ENCODE measurements around the gene TGFBR1. TPM values are rescaled to one million over a fixed set of nuclear protein-coding genes. Genes with fewer than 3 reads are reported as not detected.
A peak's percentile ranks its signal among the peaks of the same experiment; 100 is the strongest.

Gene TGFBR1
- total RNA-seq, 2 experiments from 2014 or later = 12.9 to 14.6 TPM

DNA sequence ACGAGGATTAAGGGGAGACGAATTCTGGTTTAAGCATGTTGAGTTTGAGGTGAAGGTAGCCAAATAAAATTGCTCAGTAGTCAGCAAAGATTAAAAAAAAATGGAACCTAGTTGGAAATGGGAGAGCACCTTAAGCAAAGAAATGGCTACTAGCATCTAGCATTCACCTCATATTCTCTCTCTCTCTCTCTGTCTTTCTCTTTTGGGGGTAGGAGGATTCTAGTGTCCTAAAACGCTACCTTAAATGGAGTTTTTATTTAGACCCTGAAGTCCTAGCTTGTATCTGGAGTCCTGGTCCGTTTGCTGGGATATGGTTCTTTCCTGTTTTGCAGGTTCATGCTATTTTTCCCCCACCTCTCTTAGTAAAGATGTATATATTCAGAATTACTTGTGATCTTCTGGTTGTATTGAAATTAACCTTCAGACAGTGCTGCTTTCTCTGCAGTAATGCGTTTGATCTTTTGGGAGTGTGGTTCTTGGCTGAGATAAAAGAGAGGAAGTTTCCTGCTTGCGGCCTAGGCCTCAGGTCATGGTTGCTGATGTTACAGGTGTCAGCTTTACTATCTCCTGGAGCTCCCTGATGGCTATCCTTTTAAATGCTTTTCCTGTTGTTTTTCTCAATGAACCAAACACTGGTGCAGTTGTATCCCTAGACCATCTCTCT, 8.0 kb downstream of the TGFBR1 start:
- Mint-ChIP-seq H3K27me3 (no peaks in the 10 kb centered on the region), H3K27ac (peak overlapping the region; percentile 71), H3K36me3 (ENCODE audit: low read depth) (peaks cover 3% of the 10 kb centered on the region), H3K9me3 (no peaks in the 10 kb centered on the region), H3K4me3 (peak overlapping the region; percentile 71), H3K4me1 (ENCODE audit: low read depth) (peaks cover 84% of the 10 kb centered on the region)
- intact Hi-C loops (cut with DNase I, micrococcal nuclease) = loop anchor here in 1 of 2 experiments (1.0 to 2.0 kb wide), 2 partner anchors 22 to 54 kb away; no protein-coding TSS in a partner anchor
- H3K36me3 ChIP-seq (ENCODE audit: insufficient read depth, low read length) = no peaks in the 10 kb centered on the region
- H3K4me1 ChIP-seq (ENCODE audit: insufficient read depth, low read length) = peaks cover 50% of the 10 kb centered on the region
- H3K4me3 ChIP-seq (ENCODE audit: low read length) = peak overlapping the region; percentile 1
- H3K27ac ChIP-seq (ENCODE audit: low read depth in 1 of 2, low read length in 2 of 2) = no peak overlapping the region
- ATAC-seq (ENCODE audit: poor library complexity) (peak; percentile 95), DNase-seq (peak in 13 of 14 experiments; percentile 18 to 88 (median 39))
- TF ChIP-seq CTCF (IDR thresholded peaks at IDR 0.05) = no peak
- ChIA-PET POLR2A (interaction anchor here (0.5 to 3.4 kb wide), 16 partner anchors 9 to 85 kb away, joined by 3 to 41 read pairs (median 6); partner anchors contain the start of gene TGFBR1), CTCF (interaction anchor here (1.0 to 1.1 kb wide), 2 partner anchors 9 to 16 kb away, joined by 3 read pairs; no protein-coding TSS in a partner anchor)
- no peaks in the 10 kb centered on the region for H3K9me3 ChIP-seq (ENCODE audit: control insufficient read depth in 1 of 2, insufficient read depth in 1 of 2, low read length in 2 of 2)
- no peaks in the 10 kb centered on the region for H3K27me3 ChIP-seq (ENCODE audit: control insufficient read depth in 1 of 2, insufficient read depth in 2 of 2, low read length in 2 of 2)

- H3K4me3 ChIP-seq (ENCODE audit: low read length) = no peak overlapping the region
- no peak for TF ChIP-seq CTCF (IDR thresholded peaks at IDR 0.05)
- H3K4me1 ChIP-seq (ENCODE audit: insufficient read depth, low read length) = peaks cover 46% of the 10 kb centered on the region
- Mint-ChIP-seq H3K4me1 (ENCODE audit: low read depth) (peaks cover 79% of the 10 kb centered on the region), H3K27me3 (no peaks in the 10 kb centered on the region), H3K27ac (peak overlapping the region; percentile 71), H3K4me3 (peak overlapping the region; percentile 71), H3K9me3 (no peaks in the 10 kb centered on the region), H3K36me3 (ENCODE audit: low read depth) (peaks cover 3% of the 10 kb centered on the region)
- no peak overlapping the region for H3K27ac ChIP-seq (ENCODE audit: low read depth in 1 of 2, low read length in 2 of 2)
- H3K36me3 ChIP-seq (ENCODE audit: insufficient read depth, low read length) = no peaks in the 10 kb centered on the region
- H3K9me3 ChIP-seq (ENCODE audit: control insufficient read depth in 1 of 2, insufficient read depth in 1 of 2, low read length in 2 of 2) = no peaks in the 10 kb centered on the region
- CTCF ChIA-PET = interaction anchor here (0.5 to 1.2 kb wide), 6 partner anchors 10 to 113 kb away, joined by 3 to 4 read pairs (median 3); no protein-coding TSS in a partner anchor
- intact Hi-C loops (cut with DNase I, micrococcal nuclease) = loop anchor here in 1 of 2 experiments (1.0 to 2.0 kb wide), 2 partner anchors 22 to 55 kb away; no protein-coding TSS in a partner anchor
- DNase-seq = no peak
- H3K27me3 ChIP-seq (ENCODE audit: control insufficient read depth in 1 of 2, insufficient read depth in 2 of 2, low read length in 2 of 2) = no peaks in the 10 kb centered on the region
- POLR2A ChIA-PET = interaction anchor here (0.6 to 3.4 kb wide), 16 partner anchors 9 to 86 kb away, joined by 3 to 41 read pairs (median 6); partner anchors contain the start of gene TGFBR1
- peak; percentile 3 for ATAC-seq (ENCODE audit: poor library complexity)
Observed at GRCh38 chr9:99113414-99114048, 8.6 kb downstream of the TGFBR1 start.

- peaks cover 46% of the 10 kb centered on the region for H3K4me1 ChIP-seq (ENCODE audit: insufficient read depth, low read length)
- H3K4me3 Mint-ChIP-seq = peak overlapping the region; percentile 39
- DNase-seq (no peak), ATAC-seq (ENCODE audit: poor library complexity) (no peak)
- no peak for TF ChIP-seq CTCF (IDR thresholded peaks at IDR 0.05)
- no peak overlapping the region for H3K4me3 ChIP-seq (ENCODE audit: low read length)
- H3K9me3 Mint-ChIP-seq = no peaks in the 10 kb centered on the region
- ChIA-PET CTCF (interaction anchor here (0.5 to 1.2 kb wide), 6 partner anchors 10 to 113 kb away, joined by 3 to 4 read pairs (median 3); no protein-coding TSS in a partner anchor), POLR2A (interaction anchor here (1.0 to 3.4 kb wide), 10 partner anchors 8 to 59 kb away, joined by 3 to 41 read pairs (median 6); partner anchors contain the start of gene TGFBR1)
- intact Hi-C loops (cut with DNase I, micrococcal nuclease) = no loop called here
- no peak overlapping the region for H3K27ac ChIP-seq (ENCODE audit: low read depth in 1 of 2, low read length in 2 of 2)
- H3K36me3 ChIP-seq (ENCODE audit: insufficient read depth, low read length) = no peaks in the 10 kb centered on the region
- no peaks in the 10 kb centered on the region for H3K9me3 ChIP-seq (ENCODE audit: control insufficient read depth in 1 of 2, insufficient read depth in 1 of 2, low read length in 2 of 2)
- peaks cover 3% of the 10 kb centered on the region for H3K36me3 Mint-ChIP-seq (ENCODE audit: low read depth)
- no peaks in the 10 kb centered on the region for H3K27me3 Mint-ChIP-seq
- peaks cover 79% of the 10 kb centered on the region for H3K4me1 Mint-ChIP-seq (ENCODE audit: low read depth)
- H3K27ac Mint-ChIP-seq = peak overlapping the region; percentile 58
- no peaks in the 10 kb centered on the region for H3K27me3 ChIP-seq (ENCODE audit: control insufficient read depth in 1 of 2, insufficient read depth in 2 of 2, low read length in 2 of 2)
Observed at GRCh38 chr9:99114049-99114440, 9.1 kb downstream of the TGFBR1 start.
